GM21723 (cell line): Measurements from ENCODE around the gene NDUFS7.

Source experiments
- ATAC-seq: cut with Tn5 transposase; IDR thresholded peaks from one replicate; pipeline ENCODE4 v1.9.1; 2021; ENCODE audit warnings: mild to moderate bottlenecking, moderate library complexity; ENCODE audit not compliant: unreplicated experiment

NDUFS7 gene

DNA sequence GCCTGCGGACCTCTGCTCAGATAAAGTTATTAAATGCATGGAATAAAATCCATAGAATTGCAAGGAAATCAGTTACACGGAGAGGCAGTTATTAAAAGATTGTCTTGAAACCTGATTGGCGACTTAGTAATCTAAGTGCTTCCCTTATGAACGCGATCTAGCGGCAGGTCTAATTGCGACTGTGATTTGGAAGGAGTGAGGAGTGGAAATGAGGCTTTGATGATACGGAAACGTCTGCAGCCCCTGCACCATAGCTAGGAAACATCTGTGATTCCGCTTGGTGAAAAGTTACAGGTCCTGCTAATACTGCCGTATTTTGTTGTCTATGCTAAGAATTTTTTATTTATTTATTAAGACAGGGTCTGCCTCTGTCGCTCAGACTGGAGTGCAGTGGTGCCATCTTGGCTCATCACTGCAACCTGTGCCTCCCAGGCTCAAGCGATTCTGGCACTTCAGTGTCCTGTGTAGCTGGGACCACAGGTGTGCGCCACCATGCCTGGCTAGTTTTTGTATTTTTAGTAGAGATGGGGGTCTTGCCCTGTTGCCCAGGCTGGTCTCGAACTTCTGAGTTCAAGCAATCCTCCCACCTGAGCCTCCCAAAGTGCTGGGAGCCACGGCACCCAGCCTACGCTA is 887 bp downstream of the NDUFS7 start:
- ATAC-seq = no peak

DNA sequence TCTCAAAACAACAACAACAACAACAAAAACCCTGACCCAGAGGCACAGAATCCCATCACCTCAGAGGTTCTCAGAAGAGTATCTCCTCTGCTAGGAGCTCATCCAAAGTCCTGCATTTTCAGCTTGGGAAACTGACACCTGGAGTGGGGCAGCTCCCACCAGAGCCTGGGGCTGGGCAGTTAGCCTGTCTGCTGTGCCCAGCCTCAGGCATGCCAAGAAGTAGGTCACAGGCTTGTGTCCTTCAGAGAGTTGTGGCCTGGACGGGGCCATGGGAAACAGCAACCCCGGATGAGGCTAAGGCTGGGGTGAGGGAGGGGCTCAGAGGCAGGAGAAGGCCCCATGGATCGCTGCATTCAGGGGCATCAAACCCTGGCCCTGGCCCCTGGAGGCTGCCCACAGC is 2.1 kb downstream of the NDUFS7 start:
- ATAC-seq = no peak

DNA sequence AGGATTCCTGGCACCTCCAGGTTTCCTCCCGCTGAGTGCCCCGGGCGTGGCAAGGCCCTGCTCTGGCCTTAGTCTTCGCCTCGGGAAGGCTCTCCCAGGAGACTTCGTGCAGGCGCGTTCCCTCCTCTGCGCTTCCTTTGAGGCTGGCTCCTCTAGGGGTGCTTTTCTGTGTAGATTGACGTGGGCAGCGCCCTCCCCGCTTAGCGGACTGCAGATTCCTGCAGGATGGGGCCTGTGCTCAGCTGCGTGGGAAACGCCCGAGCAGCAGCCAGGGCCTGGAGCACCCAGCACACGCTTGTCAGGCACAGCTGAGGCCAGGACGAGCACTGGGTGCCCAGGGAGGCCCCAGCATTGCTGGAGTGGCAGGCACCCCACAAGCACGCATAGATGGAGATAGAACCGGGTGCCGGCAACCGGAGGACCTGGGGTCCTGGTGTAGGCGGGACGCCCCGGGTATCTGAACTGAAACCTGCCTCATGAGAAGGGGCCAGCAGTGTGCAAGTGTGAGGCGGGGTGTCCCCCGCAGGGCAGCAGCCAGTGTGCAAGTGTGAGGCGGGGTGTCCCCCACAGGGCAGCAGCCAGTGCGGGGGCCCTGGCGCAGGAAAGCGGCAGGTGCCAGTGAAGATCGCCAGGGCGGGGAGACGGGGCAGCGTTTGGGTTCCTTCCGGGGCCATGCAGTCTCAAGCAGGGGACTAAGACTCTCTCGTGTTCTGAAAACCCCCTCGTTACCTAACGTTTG is 3.4 kb downstream of the NDUFS7 start:
- ATAC-seq = no peak

DNA sequence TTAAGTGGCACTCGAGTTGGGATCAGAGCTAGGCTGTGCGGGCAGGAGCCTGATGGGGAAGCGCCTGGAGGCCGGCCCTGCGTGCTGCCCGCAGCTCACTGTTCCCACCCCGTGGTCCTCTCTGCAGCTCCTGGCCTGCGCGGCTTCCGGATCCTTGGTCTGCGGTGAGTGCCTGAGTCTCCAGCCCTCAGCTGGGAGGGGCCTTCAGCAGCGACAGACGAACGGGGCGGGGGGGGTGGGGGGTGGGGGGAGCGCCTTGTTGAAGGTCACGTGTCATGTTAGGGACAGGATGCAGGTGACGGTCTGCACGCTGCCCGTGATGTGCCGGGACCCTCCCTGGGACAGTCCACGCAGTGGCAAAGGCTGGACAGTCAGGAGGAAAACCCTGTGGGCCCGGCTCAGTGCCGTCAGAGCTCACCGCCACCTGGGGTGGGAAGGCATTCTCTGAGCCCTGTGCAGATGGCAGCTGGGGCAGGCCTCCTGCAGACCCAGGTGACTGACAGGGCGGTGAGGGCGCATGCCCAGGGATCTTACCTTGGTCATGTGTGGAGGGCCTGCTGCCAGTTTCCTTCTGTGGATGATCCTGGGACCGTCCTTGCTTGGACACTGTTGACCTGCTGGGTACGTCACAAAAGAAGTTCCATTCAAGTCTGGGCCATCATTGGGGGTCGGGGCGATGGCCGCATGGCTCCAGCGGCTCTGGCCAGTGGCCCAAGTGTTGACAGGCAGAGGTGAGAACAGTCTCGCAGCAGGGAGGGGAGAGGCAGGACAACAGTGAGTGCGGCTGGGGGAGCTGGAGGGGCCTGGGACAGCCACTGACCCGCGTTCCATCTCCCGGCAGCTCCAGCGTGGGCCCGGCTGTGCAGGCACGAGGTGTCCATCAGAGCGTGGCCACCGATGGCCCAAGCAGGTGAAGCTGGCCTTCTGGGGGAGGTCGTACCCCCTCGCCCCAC is 4.3 kb downstream of the NDUFS7 start:
- no peak for ATAC-seq

DNA sequence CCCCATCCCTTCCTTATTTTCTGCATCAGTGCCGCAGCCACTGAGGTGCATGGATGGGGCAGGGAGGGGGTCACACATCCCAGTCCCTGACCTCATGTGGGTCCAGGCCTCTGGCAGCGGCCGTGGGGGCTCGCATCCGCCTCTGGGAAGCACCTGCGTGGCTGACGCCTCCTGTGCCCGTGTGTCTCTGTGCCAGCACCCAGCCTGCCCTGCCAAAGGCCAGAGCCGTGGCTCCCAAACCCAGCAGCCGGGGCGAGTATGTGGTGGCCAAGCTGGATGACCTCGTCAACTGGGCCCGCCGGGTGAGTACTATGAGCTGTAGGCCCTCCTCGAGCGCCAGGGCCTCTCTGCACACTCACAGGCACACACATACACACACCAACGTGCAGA is 4.9 kb downstream of the NDUFS7 start:
- no peak for ATAC-seq

DNA sequence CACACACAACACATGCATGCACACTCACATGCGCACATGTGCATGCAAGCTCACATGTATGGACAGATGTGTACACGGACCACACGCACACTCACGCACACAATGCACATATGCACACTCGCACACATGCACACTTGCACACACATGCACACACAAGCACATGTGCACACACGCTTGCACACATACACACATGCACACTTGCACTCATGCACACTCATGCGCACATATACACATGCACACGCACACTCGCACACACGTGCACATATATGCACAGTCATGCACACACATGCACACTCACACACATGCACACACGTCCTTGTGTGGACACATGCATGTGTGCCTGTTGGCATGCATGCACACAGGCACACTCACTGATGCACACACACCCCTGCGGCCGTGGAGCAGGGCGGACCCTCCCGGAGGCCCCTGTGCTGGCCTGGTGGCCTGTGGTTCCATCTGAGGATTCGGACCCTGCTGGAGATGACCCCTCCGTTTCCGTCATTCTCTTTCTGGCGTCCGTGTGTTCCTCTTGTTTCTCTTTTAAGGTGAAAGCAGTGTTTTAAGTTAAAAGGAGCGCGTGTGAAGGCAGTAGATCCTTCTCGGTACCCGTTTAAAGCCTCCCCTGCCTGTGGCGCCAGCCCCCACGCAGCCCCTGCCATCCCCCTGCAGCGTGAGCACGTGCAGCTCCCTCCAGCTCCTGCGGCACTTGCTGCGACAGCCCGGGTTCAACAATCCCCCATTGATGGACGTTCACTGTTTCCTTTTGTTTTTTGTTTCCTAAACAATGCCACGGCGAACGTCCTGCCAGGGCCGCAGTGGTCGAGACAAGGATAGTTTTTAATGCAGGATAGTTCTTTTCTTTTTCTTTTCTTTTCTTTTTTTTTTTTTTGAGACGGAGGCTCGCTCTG is 5.6 kb downstream of the NDUFS7 start:
- ATAC-seq = no peak

DNA sequence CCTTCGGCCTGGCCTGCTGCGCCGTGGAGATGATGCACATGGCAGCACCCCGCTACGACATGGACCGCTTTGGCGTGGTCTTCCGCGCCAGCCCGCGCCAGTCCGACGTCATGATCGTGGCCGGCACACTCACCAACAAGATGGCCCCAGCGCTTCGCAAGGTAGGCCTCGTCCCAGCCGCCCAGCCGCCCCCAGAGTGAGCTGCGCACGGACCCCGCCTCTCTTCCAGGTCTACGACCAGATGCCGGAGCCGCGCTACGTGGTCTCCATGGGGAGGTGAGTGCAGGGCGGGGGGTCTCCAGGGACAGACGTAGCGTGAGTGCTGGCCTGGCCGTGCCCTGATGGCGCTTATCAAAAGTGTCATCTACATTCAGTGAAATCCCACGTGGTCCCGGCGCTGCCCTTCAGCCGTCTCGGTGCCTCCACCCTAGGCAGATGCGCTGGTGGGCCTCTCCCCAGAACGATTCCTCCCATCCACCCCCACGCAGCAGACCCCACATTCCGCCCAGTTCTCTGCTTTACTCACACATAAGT is 7.2 kb downstream of the NDUFS7 start:
- ATAC-seq = no peak

DNA sequence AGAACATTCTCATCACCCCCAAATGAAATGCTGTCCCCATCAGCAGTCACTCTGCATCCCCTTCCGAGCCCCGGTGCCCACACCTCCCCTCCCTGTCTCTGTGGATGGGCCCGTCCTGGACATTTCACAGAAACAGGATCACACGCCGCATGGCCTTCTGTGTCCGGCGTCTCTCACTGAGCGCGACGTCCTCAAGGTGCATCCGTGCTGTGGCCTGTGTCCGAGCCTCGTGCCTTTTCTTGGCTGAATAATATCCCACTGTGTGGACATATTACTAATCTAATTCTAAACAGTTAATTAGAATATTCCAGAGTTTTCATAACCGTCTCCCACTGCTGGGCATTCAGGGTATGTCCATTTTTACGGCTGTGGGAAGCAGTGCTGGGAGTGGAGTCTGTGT is 8.7 kb downstream of the NDUFS7 start:
- ATAC-seq = no peak

DNA sequence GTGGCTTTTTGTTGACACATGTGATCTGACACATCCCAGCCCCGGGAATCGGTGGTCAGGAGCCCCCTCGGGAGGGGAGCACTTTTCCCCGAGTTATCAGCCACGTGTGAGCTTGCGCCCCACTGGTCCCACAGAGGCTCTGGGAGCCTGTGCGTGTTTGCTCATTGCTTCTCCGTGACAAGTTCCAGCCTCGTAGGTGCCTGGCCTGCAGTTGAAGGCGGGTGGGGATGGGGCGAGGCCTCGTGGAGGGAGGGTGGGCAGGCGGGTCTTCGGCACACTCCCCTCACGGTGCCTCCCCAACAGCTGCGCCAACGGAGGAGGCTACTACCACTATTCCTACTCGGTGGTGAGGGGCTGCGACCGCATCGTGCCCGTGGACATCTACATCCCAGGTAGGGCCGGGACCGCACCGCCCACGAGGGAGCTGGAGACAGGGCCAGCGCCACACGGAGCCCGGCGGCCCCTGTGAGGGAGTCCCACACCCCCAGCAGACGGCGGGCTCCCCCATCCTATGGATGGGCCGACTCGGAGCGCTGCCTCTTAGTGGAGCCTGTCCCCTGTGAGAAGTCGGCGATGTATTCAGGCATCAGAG is 9.3 kb downstream of the NDUFS7 start:
- ATAC-seq = no peak

DNA sequence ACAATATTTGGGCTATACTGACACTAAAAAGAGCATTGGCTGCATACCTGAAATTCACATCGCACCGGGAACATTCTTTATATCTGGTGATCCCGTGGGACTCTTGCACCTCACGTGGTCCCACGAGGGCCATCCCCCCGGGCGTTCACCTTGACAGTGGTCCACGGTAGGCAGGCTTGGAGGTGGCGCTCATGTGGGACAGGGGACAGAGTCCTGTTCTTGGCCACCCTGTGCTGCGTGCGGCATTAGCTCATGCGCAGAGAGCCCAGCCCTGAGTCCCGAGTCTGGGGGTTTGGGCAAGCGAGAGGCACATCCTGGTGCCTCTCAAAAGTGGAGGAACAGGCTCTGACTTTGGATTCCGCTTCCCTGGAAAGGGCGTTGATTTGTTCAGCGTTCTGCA is 10.1 kb downstream of the NDUFS7 start:
- no peak for ATAC-seq

DNA sequence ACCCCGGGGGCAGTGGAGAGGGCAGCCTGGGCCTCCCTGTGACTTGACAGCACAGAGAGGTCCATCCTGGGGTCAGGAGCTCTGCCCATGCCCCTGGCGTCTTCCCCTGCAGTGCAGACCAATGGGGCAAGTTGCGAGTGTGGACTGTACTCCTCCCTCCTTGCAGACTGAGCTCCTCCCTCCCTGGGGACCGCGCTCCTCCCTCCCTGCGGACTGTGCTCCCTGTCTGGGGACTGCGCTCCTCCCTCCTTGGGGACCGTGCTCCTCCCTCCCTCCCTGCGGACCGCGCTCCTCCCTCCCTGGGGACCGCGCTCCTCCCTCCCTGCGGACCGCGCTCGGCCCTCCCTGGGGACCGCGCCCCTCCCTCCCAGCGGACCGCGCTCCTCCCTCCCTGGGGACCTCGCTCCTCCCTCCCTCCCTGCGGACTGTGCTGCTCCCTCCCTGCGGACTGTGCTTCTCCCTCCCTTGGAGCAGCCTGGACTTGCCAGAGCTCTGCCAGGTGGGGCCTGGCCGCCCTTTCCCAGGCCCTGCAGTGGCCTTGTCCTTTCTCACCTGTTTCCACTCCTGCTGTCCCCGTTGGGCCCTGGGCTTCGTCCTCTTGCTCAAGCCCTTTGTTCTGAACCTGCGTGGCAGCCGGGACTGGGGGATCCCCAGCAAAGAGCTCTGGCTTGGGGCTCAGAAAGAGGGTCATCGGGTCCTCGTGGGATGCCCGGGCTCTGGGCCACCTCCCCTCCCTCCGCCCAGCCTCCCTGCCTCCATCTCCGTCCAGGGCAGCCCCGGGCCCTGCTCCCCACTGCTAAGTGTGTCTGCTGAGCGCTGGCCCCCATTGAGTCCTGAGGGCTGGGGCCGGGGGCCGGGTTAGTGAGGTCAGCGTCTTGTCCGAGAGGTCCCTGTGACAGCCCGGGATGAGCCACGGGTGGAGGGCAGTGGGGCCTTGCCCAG is 10.8 kb downstream of the NDUFS7 start:
- no peak for ATAC-seq

DNA sequence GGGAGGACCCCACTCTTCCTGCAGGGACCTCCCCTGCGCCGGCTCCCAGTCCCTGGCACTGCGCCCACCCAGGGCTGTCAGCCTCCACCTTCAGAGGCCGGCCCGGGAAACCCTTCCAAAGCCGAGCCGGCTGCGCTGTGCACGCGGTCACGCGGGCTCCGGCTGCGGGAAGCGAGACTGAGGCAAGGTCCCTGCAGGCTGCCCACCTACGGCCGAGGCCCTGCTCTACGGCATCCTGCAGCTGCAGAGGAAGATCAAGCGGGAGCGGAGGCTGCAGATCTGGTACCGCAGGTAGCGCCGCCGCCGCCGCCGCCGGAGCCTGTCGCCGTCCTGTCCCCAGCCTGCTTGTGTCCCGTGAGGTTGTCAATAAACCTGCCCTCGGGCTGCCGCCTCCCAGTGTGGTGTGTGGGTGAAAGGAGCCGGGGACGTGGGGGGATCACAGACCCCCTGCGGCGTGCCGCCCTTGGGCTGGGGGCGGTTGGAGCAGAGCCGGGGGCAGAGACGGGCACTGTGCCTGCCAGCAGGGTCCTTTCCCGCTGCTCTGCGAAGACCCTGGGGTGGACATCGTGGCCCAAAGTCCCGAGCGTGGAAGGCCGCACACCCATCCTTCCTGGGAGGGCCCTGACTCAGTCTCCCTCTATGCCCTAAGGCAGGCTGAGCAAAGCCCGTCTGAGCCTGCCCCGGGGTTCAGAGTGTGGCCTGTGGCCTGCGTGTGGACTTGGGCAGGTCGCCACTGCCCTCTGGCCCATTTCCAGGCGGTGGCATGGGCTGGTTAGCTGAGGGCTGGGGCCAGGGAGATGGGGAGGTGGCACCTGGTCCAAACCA is 11.7 kb downstream of the NDUFS7 start:
- no peak for ATAC-seq

DNA sequence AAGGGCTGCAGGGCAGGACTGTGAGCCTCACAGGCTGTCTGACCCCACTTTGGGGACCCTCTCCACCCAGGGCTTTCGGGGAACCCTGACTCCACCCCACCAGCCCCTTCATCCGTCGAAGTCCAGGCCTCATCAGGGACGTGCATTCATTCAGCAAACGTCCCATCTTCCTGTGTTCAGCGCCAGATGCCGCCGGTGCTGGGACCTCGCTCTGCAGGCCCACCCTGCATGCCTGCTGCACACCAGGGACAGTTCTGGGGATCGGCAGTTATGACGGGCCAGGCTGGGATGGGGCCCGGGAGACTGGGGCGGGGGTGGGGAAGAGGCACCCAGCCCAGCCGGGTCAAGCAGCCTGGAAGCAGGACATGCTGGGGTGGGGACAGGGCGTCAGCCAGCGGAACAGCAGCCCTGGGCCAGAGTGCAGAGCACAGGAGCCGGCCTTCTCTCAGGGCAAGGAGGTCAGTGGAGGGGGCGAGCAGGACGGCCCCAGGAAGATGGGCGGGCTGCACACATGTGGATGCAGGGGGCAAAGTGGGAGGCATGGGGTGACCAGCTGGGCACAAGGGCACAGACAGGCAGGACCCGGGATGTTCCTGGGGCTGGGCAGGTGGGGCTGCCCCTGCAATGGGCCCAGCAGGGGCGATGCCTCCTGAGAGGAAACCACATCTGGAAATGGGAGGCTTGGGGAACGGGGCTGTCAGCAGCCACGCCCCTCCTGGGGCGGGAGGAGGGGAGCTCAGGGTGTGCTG is 12.5 kb downstream of the NDUFS7 start:
- ATAC-seq = no peak

DNA sequence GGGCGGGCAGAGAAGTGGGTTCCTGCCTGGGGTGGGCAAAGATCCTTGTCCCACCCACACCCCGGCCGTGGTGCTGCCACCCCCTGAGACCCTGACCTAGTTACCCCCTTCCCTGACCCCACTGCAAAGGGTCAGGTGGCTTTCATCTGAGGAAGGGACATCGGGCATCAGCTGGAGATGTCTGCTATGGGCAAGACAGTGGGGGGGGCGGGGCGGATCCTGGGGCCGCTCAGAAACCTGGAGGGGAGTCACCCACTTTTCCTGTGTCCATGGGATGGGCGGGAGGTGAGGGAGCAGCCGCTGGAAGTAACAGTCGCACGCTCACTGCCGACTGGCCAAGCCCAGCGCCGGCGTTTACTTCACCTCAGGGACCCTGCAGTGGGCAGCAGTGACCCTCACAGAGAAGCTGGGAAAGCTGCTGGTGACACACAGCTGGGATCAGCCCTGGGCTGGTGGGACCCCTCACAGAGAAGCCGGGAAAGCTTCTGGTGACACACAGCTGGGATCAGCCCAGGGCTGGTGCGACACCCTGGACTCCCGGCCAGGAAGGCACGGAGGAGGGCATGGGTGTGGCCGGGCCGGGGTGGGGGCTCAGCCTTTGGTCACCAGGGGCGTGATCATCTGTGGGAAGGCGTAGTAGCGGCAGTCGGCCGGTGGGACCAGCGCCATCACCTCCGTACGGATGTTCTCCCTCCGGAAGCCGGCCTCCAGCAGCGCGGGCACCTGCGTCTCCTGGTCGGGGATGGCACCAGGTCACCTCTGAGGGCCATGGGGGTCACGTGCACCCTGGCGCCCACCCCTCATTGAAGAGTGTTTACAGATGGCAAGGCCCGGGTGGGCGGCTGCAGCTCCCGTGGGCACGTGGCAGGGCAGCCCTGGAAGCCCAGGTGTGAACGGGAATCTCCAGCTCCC is 13.3 kb downstream of the NDUFS7 start:
- no peak for ATAC-seq

DNA sequence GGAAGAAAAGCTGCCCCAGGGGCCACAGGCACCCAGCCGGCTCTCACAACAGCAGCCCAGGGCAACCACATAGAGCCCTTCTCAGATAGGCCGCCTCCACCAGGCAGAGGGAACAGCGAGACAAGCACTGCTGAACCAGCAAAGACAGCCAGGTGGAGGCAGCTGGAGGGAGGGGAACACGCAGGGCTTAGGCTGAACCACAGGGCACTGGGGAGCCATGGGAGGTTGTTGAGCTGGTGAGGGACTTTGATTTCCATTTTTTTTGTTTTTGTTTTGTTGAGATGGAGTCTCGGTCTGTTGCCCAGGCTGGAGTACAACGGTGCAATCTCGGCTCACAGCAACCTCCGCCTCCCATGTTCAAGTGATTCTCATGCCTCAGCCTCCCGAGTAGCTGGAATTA is 14.1 kb downstream of the NDUFS7 start:
- no peak for ATAC-seq

DNA sequence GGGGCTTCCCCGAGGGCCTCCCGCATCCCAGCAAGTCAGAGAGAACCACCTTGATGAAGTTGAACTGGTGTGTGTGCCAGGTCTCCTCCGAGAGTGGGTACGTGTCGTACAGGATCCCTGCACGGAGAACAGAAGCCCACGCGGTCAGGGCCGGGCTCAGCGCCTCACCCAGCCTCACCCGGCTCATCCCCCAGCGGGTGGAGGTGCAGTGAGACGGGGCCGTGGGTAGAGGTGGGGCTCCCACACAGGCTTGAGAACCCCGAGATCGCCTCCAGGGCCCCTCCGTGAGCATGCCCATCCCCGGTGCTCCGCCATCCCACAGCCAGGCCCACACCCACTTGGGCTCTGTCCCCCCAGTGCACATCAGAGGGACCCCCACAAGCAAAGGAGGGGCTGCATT is 15.4 kb downstream of the NDUFS7 start:
- ATAC-seq = no peak
